ENCODE results near the gene FOXA1. TPM values are rescaled to one million over a fixed set of nuclear protein-coding genes. Genes with fewer than 3 reads are reported as not detected.

The FOXA1 gene
- total RNA-seq, 1 experiment from 2014 or later = 0.07 TPM

DNA sequence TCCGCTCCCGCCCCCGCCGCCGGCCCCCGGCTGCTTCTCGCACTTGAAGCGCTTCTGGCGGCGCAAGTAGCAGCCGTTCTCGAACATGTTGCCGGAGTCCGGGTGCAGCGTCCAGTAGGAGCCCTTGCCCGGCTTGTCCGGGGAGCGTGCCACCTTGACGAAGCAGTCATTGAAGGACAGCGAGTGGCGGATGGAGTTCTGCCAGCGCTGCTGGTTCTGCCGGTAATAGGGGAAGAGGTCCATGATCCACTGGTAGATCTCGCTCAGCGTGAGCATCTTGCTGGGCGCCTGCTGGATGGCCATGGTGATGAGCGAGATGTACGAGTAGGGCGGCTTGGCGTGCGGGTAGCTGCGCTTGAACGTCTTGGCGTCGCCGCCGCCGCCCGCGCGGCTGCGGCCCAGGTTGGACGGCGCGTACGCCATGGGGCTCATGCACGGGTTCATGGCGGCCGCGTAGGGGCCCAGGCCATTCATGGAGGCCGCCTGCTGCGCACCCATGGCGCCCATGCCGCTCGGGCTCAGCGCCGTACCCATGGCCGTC, 3.0 kb downstream of the FOXA1 start:
- Histone ChIP-seq H4K8ac (replicated peaks; ENCODE audit: insufficient read length, low read depth, low read length) (no peak overlapping the region), H3K23me2 (ENCODE audit: insufficient read length, low read depth, low read length, poor library complexity, severe bottlenecking) (peaks cover 10% of the 10 kb centered on the region), H2BK5ac (ENCODE audit: insufficient read length, low read length) (no peak overlapping the region), H3K4me1 (ENCODE audit: insufficient read depth, low read length) (peaks cover 3% of the 10 kb centered on the region; the same call in 1 of the 2 replicates), H3T11ph (ENCODE audit: low read length) (no peak overlapping the region), H2BK120ac (ENCODE audit: low read depth, low read length, poor library complexity, severe bottlenecking) (no peak overlapping the region), H3K27me3 (ENCODE audit: insufficient read depth, low read length) (peaks cover 72% of the 10 kb centered on the region), H3K27ac (ENCODE audit: insufficient read length, low read depth, low read length) (no peak overlapping the region), H3K79me1 (ENCODE audit: insufficient read depth, low read depth, low read length, poor library complexity, severe bottlenecking) (no peaks in the 10 kb centered on the region), H3K9ac (ENCODE audit: extremely low read depth, insufficient read length, low read length) (no peak overlapping the region), H3K14ac (ENCODE audit: insufficient read depth, low read length) (no peak overlapping the region), H3K4ac (ENCODE audit: low read depth, low read length) (no peak overlapping the region), H3K23ac (ENCODE audit: insufficient read length, low read depth, low read length) (no peak overlapping the region), H4K91ac (ENCODE audit: insufficient read length, low read depth, low read length) (no peak overlapping the region), H4K5ac (ENCODE audit: insufficient read length, low read depth, low read length) (no peak overlapping the region), H3K56ac (ENCODE audit: insufficient read length, low read depth, low read length) (no peak overlapping the region), H2BK12ac (ENCODE audit: insufficient read length, low read depth, low read length) (no peak overlapping the region), H3K4me2 (ENCODE audit: insufficient read depth, insufficient read length, low read length) (peak overlapping the region; percentile 47), H2BK15ac (ENCODE audit: low read depth, low read length) (no peak overlapping the region), H4K20me1 (ENCODE audit: control insufficient read depth, insufficient read depth, insufficient read length) (peaks cover 2% of the 10 kb centered on the region), H2AFZ (ENCODE audit: low read length) (no peak overlapping the region), H3K9me3 (ENCODE audit: control insufficient read depth, low read depth, low read length) (no peaks in the 10 kb centered on the region), H2BK20ac (ENCODE audit: low read depth, low read length, poor library complexity, severe bottlenecking) (no peak overlapping the region), H3K79me2 (ENCODE audit: insufficient read depth, low read length) (no peaks in the 10 kb centered on the region), H2AK5ac (ENCODE audit: insufficient read length, low read length) (no peak overlapping the region), H3K18ac (ENCODE audit: insufficient read length, low read depth, low read length) (no peak overlapping the region)
- Mint-ChIP-seq H3K4me3 (peak overlapping the region; percentile 39 to 72; a peak in 4 of 5 replicates), H3K36me3 (ENCODE audit: insufficient read depth in 1 of 3, low read depth in 3 of 3) (no peaks in the 10 kb centered on the region; a peak in 3 of 7 replicates), H3K27ac (no peak overlapping the region), H3K27me3 (ENCODE audit: low read depth) (peaks cover 96% of the 10 kb centered on the region), H3K4me1 (peaks cover 36 to 56% of the 10 kb centered on the region in 2 experiments), H3K9me3 (peaks cover 0 to 5% of the 10 kb centered on the region in 2 experiments; a peak in 2 of 5 replicates)
- TF ChIP-seq, protein P1, sequence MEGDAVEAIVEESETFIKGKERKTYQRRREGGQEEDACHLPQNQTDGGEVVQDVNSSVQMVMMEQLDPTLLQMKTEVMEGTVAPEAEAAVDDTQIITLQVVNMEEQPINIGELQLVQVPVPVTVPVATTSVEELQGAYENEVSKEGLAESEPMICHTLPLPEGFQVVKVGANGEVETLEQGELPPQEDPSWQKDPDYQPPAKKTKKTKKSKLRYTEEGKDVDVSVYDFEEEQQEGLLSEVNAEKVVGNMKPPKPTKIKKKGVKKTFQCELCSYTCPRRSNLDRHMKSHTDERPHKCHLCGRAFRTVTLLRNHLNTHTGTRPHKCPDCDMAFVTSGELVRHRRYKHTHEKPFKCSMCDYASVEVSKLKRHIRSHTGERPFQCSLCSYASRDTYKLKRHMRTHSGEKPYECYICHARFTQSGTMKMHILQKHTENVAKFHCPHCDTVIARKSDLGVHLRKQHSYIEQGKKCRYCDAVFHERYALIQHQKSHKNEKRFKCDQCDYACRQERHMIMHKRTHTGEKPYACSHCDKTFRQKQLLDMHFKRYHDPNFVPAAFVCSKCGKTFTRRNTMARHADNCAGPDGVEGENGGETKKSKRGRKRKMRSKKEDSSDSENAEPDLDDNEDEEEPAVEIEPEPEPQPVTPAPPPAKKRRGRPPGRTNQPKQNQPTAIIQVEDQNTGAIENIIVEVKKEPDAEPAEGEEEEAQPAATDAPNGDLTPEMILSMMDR (conservative IDR thresholded peaks at IDR 0.05) = no peak; the same call in 2 of the 3 replicates
- WGBS (ENCODE audit: extremely low coverage, insufficient read length, low lambda C conversion rate) = no CpG with 5 or more reads among the region's 58 CpGs
- no peak for DNase-seq
